Muscle layer of duodenum (tissue), 2 donors: ENCODE measurements around the gene OR13C2.

Experiments
- H3K27ac ChIP-seq: one replicate; pipeline ENCODE4 v1.7.0; 2013; ENCODE audit warnings: mild to moderate bottlenecking, low read length
- H3K27me3 ChIP-seq: one replicate; pipeline ENCODE4 v1.7.0; 2013; ENCODE audit warnings: low read depth, mild to moderate bottlenecking, control low read depth, low read length
- H3K36me3 ChIP-seq, 2 donors: one replicate each; pipeline ENCODE4 v1.7.0; 2013; ENCODE audit warnings: low read length in 2 of 2, control low read depth in 1 of 2, mild to moderate bottlenecking in 1 of 2; ENCODE audit not compliant: insufficient read depth in 2 of 2, control insufficient read depth in 1 of 2
- H3K4me1 ChIP-seq, 2 donors: one replicate each; pipeline ENCODE4 v1.7.0; 2013; ENCODE audit warnings: low read length in 2 of 2, mild to moderate bottlenecking in 2 of 2, control low read depth in 1 of 2, moderate library complexity in 1 of 2; ENCODE audit not compliant: insufficient read depth in 2 of 2, control insufficient read depth in 1 of 2
- H3K4me3 ChIP-seq, 2 donors: one replicate each; pipeline ENCODE4 v1.7.0; 2013; ENCODE audit warnings: low read length in 2 of 2, low read depth in 1 of 2, mild to moderate bottlenecking in 1 of 2
- H3K9me3 ChIP-seq, 2 donors: one replicate each; pipeline ENCODE4 v1.7.0; 2013; ENCODE audit warnings: low read length in 2 of 2, control low read depth in 1 of 2, mild to moderate bottlenecking in 1 of 2; ENCODE audit not compliant: control insufficient read depth in 1 of 2
- donor health status: healthy.

The OR13C2 gene

GRCh38 chr9:104589626-104590025 lies 15.8 kb downstream of the OR13C2 start:
- no peaks in the 10 kb centered on the region for H3K36me3 ChIP-seq
- peaks cover 0 to 9% of the 10 kb centered on the region in 2 donors for H3K9me3 ChIP-seq
- H3K27me3 ChIP-seq = no peaks in the 10 kb centered on the region
- H3K4me3 ChIP-seq = no peak overlapping the region
- no peaks in the 10 kb centered on the region for H3K4me1 ChIP-seq
- H3K27ac ChIP-seq = no peak overlapping the region

DNA sequence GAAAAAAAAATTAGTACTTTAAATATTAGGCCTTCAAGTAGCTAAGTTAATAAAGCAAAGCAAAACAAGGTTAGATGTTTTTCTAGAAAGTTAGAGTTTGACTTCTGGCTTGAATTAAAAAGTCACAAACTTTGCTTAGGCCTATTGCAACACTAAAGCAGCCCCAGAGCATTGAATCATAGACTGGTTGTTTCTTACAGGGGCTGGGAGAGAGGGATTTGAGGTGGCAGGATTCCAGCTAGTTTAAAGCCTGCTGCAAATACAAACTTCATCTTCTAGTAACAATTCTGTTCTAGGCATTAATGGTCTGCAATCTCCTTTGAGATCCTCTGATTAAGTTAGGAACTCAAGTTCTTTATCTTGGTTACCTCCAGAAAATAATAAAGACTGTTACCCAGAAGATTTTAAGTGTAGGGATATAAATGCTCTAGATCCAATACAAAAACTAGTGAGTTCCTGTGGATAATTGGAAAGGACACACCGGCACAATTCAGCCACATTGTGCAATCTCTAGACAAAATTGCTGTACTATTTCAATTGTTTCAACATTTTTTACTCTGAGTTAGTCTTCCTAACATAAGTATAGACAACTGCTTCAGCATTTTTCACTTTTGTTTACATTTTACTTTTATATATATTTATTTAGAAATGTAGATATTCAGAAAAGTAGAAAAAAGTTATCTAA lies 18.8 kb downstream of the OR13C2 start:
- H3K27ac ChIP-seq = no peak overlapping the region
- H3K4me3 ChIP-seq = no peak overlapping the region
- H3K4me1 ChIP-seq = no peaks in the 10 kb centered on the region
- H3K27me3 ChIP-seq = no peaks in the 10 kb centered on the region
- H3K9me3 ChIP-seq = no peaks in the 10 kb centered on the region
- H3K36me3 ChIP-seq = no peaks in the 10 kb centered on the region

DNA sequence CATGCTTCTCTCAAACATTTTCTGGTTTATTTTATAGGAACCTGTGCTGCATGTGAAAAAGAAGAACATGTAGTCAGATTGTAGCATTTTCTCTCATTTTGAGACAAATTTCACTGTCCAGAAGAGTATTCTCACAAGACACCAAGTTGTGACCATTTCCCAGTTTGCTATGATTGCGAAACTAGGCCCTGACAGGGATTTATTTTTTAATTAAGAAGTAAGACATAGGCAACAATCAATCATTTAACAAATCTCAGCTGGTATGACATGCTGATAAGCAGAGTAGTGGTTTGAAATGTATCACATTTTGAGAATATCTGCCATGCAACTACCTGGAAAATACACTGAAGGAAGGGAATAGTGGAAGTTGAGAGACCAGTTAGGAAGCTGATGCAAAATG lies 24.9 kb downstream of the OR13C2 start:
- Histone ChIP-seq H3K36me3 (no peaks in the 10 kb centered on the region), H3K9me3 (no peaks in the 10 kb centered on the region), H3K27me3 (no peaks in the 10 kb centered on the region), H3K27ac (no peak overlapping the region), H3K4me1 (no peaks in the 10 kb centered on the region), H3K4me3 (no peak overlapping the region)

DNA sequence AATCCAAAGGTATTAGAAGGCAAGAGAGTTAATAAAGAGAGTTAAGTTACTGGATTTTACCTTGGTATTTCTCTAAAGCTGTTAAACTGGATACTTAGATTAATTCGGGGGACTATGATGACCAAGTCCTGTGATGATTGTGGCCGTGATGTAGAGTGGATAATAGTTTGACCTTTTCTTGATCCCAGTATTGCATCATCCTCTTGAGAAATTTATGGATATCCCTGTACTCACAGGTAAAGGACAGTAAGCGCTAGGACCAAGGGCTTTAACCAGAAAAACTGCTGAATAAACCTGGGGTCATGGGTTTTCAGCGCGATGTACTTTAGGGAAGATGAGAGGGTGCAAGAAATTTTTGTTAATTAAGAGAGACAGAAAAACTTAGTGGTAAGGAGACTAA lies 28.2 kb downstream of the OR13C2 start:
- Histone ChIP-seq H3K27ac (no peak overlapping the region), H3K4me1 (no peaks in the 10 kb centered on the region), H3K9me3 (peaks cover 3% of the 10 kb centered on the region in 2 donors), H3K27me3 (no peaks in the 10 kb centered on the region), H3K36me3 (no peaks in the 10 kb centered on the region), H3K4me3 (no peak overlapping the region)

GRCh38 chr9:104575456-104575855 lies 30.0 kb downstream of the OR13C2 start:
- H3K36me3 ChIP-seq = no peaks in the 10 kb centered on the region
- H3K27me3 ChIP-seq = no peaks in the 10 kb centered on the region
- H3K4me3 ChIP-seq = no peak overlapping the region
- H3K4me1 ChIP-seq = no peaks in the 10 kb centered on the region
- H3K9me3 ChIP-seq = peaks cover 3 to 9% of the 10 kb centered on the region in 2 donors
- H3K27ac ChIP-seq = no peak overlapping the region

DNA sequence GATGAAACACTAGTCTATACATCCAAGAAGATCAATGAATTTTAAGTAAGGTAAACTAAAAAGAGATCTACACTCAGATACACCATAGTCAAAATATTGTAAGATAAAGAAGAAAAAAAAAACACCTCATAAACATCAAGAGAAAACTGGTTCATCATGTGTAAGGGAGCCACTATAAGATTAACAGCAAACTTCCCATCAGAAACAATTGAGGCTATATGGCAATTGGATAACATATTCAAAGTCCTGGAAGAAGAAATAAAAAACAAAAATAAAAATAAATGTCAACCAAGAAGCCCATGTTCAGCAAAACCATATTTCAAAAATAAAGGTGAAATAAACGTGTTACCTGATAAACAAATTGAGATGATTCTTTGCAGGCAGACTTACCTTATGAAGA lies 32.8 kb downstream of the OR13C2 start:
- H3K4me1 ChIP-seq = no peaks in the 10 kb centered on the region
- no peaks in the 10 kb centered on the region for H3K27me3 ChIP-seq
- peaks cover 3 to 9% of the 10 kb centered on the region in 2 donors for H3K9me3 ChIP-seq
- no peak overlapping the region for H3K4me3 ChIP-seq
- H3K36me3 ChIP-seq = no peaks in the 10 kb centered on the region
- no peak overlapping the region for H3K27ac ChIP-seq

DNA sequence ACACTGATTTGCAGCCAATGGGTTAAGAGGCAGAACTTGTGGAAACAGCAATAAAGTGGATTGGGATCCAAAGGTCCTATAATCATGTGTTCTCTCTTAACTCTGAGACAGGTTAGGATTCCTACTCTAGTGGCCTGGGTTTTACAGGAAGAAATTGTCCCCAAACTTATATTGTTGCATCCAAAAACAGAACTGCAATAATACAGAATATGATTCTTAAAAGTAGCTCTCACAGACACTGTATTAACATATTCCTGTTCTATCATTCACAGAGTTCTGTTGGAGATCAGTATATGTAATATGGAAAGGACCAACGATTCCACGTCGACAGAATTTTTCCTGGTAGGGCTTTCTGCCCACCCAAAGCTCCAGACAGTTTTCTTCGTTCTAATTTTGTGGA lies 36.6 kb downstream of the OR13C2 start, which contains the start of gene OR13C8:
TSS of gene OR13C8 (plus strand) at position 301 of the 400 bp plus-strand sequence. CDS start at position 301, 0 bp downstream.
- H3K36me3 ChIP-seq = no peaks in the 10 kb centered on the region
- peaks cover 3 to 9% of the 10 kb centered on the region in 2 donors for H3K9me3 ChIP-seq
- no peak within 1 kb of the TSS for H3K4me3 ChIP-seq
- H3K4me1 ChIP-seq = no peaks in the 10 kb centered on the region
- no peaks in the 10 kb centered on the region for H3K27me3 ChIP-seq
- H3K27ac ChIP-seq = no peak within 1 kb of the TSS

DNA sequence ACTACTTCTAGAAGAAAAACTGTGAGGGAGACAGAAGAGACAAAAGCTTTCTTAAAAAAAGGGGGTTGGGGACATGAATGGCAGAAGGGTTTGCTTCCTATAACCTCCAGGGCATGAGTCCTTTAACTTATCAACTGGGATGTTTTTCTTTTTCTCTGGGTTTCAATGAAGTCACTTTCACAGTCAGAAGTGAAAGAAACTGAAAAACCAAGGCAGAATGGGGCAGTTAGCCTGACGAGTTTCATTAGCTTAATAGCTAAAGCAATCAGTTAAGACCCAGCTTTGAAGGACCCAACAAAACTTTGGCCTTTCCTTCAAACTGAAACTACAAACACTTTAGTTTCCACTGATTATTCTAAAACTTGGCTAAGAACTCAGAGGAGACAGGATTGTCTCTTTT lies 41.1 kb downstream of the OR13C2 start:
- Histone ChIP-seq H3K4me3 (no peak overlapping the region), H3K9me3 (peaks cover 0 to under 1% of the 10 kb centered on the region in 2 donors), H3K27ac (no peak overlapping the region), H3K36me3 (no peaks in the 10 kb centered on the region), H3K27me3 (no peaks in the 10 kb centered on the region), H3K4me1 (no peaks in the 10 kb centered on the region)

DNA sequence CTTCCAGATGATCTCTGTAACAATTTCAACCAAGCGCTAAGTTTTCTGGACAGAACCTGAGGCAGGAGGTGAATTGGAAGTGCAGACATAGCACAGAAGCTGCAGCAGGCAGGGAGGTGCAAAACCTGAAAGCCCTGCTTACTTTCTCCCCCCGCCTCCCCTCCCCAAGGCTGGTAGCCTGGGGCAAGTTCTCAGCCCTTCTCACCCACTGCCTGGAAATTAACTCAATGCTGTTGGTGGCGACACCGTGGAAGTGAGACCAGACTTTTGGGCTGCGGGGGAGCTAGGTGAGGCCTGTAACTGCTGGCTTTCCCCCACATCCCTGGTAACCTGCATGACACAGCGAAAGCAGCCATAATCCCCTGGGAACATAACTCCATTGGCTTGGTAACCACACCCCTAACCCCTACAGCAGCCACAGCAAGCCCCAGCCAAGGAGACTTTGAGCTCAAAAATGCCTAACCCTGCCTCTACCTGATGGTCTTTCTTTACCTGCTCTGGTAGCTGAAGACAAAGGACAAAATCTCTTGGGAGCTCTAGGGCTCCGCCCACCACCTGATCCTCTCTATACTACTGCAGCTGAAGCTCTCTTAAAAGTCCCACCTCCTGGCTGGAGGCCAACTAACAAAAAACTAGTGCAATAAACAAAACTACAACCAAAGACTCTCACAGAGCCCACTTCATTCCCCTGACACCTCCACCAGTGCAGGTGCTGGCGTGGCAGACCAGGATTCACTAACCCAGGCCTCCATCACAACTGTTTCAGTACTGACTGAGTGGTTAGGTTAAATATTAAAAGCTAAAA lies 48.4 kb downstream of the OR13C2 start:
- H3K27me3 ChIP-seq = no peaks in the 10 kb centered on the region
- no peak overlapping the region for H3K27ac ChIP-seq
- H3K4me3 ChIP-seq = no peak overlapping the region
- H3K36me3 ChIP-seq = no peaks in the 10 kb centered on the region
- H3K4me1 ChIP-seq = no peaks in the 10 kb centered on the region
- H3K9me3 ChIP-seq = peaks cover 0 to 6% of the 10 kb centered on the region in 2 donors

DNA sequence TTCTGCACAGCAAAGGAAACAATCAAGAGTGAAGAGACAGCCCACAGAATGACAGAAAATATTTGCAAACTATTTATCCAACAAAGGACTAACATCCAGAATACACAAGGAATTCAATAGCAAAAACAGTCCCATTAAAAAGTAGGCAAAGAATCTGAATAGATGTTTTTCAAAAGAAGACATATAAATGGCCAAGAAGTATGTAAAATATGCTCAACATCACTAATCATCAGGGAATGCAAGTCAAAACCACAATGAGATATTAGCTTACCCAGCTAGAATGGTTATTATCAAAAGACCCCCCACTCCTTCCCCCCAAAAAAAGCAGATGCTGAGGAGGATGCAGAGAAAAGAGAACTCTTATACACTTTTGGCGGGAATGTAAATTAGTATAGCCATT lies 49.9 kb downstream of the OR13C2 start:
- H3K36me3 ChIP-seq = no peaks in the 10 kb centered on the region
- no peak overlapping the region for H3K27ac ChIP-seq
- H3K4me3 ChIP-seq = no peak overlapping the region
- H3K27me3 ChIP-seq = no peaks in the 10 kb centered on the region
- H3K9me3 ChIP-seq = peaks cover 0 to 6% of the 10 kb centered on the region in 2 donors
- H3K4me1 ChIP-seq = no peaks in the 10 kb centered on the region
